GM19023 (cell line): ENCODE data around the gene INO80D.
"Not testable (repeated sequence)": the region's sequence is repeated elsewhere in the genome, so short reads cannot be mapped to it uniquely, and the experiment has no call there.

Source experiments
- ATAC-seq: cut with Tn5 transposase; IDR thresholded peaks from one replicate; pipeline ENCODE4 v1.9.1; 2021; ENCODE audit warnings: mild to moderate bottlenecking, moderate library complexity; ENCODE audit not compliant: unreplicated experiment

INO80D gene

GRCh38 chr2:206085742-206086445 is at the start of gene INO80D:
INO80D (minus strand) TSS chr2:206086174; CDS start chr2:206063016, 23,158 bp downstream.
- peak; percentile 83 for ATAC-seq

GRCh38 chr2:206127656-206128055 is 41.7 kb upstream of the INO80D start:
- ATAC-seq: no peak

- no peak for ATAC-seq
These were observed 39.9 kb upstream of the INO80D start for GRCh38 chr2:206125901-206126300.

- not testable (repeated sequence) for ATAC-seq
These were observed 36.6 kb upstream of the INO80D start for GRCh38 chr2:206122569-206122968.

- ATAC-seq: no peak
These were observed 30.3 kb upstream of the INO80D start for GRCh38 chr2:206116278-206116677.

GRCh38 chr2:206115026-206115578 is 29.1 kb upstream of the INO80D start:
- ATAC-seq: no peak

GRCh38 chr2:206112846-206113547 is 27.0 kb upstream of the INO80D start:
- ATAC-seq: no peak

- no peak for ATAC-seq
These were observed 26.1 kb upstream of the INO80D start for GRCh38 chr2:206112108-206112507.

- ATAC-seq: no peak
These were observed 22.7 kb upstream of the INO80D start for GRCh38 chr2:206108713-206109112.

GRCh38 chr2:206105541-206105940 is 19.6 kb upstream of the INO80D start:
- ATAC-seq: no peak

- no peak for ATAC-seq
These were observed 19.1 kb upstream of the INO80D start for GRCh38 chr2:206105038-206105437.

GRCh38 chr2:206098872-206099271 is 12.9 kb upstream of the INO80D start:
- ATAC-seq: not testable (repeated sequence)

- ATAC-seq: no peak
These were observed 12.5 kb upstream of the INO80D start for GRCh38 chr2:206098471-206098870.

- no peak for ATAC-seq
These were observed 10.9 kb upstream of the INO80D start for GRCh38 chr2:206096876-206097275.

- ATAC-seq: no peak
These were observed 9.8 kb upstream of the INO80D start for GRCh38 chr2:206095536-206096332.

- ATAC-seq: no peak
These were observed 6.3 kb upstream of the INO80D start for GRCh38 chr2:206092297-206092696.

- ATAC-seq: no peak
These were observed 2.3 kb upstream of the INO80D start for GRCh38 chr2:206088248-206088647.

GRCh38 chr2:206086716-206087350 is 859 bp upstream of the INO80D start:
- no peak for ATAC-seq

- peak; percentile 34 for ATAC-seq
These were observed 868 bp downstream of the INO80D start for GRCh38 chr2:206084870-206085741.

- ATAC-seq: no peak
These were observed 1.5 kb downstream of the INO80D start for GRCh38 chr2:206084439-206084869.
